Measurements from ENCODE around the gene FAM8A1. TPM values are rescaled to one million over a fixed set of nuclear protein-coding genes. Genes with fewer than 3 reads are reported as not detected.
"Not testable (repeated sequence)": the region's sequence is repeated elsewhere in the genome, so short reads cannot be mapped to it uniquely, and the experiment has no call there.

The FAM8A1 gene
- total RNA-seq, 6 experiments from 2014 or later = 27.5 to 51.4 (median 41.3) TPM

GRCh38 chr6:17580518-17581048, 19.5 kb upstream of the FAM8A1 start:
- peak; percentile 59 to 83 (median 71) for ATAC-seq
- Histone ChIP-seq H3K27ac (no peak overlapping the region), H3K4me3 (peak overlapping the region; percentile 34 to 50 (median 43)), H3K9me3 (no peaks in the 10 kb centered on the region), H3K36me3 (no peaks in the 10 kb centered on the region), H3K4me1 (peaks cover 0 to 10% (median 0%) of the 10 kb centered on the region in 4 donors), H3K27me3 (no peaks in the 10 kb centered on the region)
- intact Hi-C loops (cut with DNase I) = loop anchor here (5.0 kb wide), 2 partner anchors 303 to 423 kb away; no protein-coding TSS in a partner anchor
- DNase-seq = peak in 1 of 3 donors; percentile 28
- TF ChIP-seq, protein P1, sequence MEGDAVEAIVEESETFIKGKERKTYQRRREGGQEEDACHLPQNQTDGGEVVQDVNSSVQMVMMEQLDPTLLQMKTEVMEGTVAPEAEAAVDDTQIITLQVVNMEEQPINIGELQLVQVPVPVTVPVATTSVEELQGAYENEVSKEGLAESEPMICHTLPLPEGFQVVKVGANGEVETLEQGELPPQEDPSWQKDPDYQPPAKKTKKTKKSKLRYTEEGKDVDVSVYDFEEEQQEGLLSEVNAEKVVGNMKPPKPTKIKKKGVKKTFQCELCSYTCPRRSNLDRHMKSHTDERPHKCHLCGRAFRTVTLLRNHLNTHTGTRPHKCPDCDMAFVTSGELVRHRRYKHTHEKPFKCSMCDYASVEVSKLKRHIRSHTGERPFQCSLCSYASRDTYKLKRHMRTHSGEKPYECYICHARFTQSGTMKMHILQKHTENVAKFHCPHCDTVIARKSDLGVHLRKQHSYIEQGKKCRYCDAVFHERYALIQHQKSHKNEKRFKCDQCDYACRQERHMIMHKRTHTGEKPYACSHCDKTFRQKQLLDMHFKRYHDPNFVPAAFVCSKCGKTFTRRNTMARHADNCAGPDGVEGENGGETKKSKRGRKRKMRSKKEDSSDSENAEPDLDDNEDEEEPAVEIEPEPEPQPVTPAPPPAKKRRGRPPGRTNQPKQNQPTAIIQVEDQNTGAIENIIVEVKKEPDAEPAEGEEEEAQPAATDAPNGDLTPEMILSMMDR (IDR thresholded peaks at IDR 0.05) = no peak
- TF ChIP-seq POLR2A (IDR thresholded peaks at IDR 0.05) = no peak
- WGBS (ENCODE audit: insufficient coverage, low coverage, low lambda C conversion rate, missing lambda C conversion rate) = 8% methylated on average over 14 of the region's 53 CpGs

GRCh38 chr6:17581282-17581681, 18.8 kb upstream of the FAM8A1 start:
- WGBS (ENCODE audit: insufficient coverage, low coverage, low lambda C conversion rate, missing lambda C conversion rate) = 95% methylated on average over 6 of the region's 7 CpGs
- intact Hi-C loops (cut with DNase I) = loop anchor here (5.0 kb wide), 2 partner anchors 304 to 424 kb away; no protein-coding TSS in a partner anchor
- not testable (repeated sequence) for H3K27ac ChIP-seq, H3K4me3 ChIP-seq, DNase-seq, H3K9me3 ChIP-seq, ATAC-seq, H3K36me3 ChIP-seq, H3K27me3 ChIP-seq
- peaks cover 0 to 13% (median 0%) of the 10 kb centered on the region in 4 donors for H3K4me1 ChIP-seq

GRCh38 chr6:17583811-17584210, 16.3 kb upstream of the FAM8A1 start:
- intact Hi-C loops (cut with DNase I) = loop anchor here (5.0 kb wide), 2 partner anchors 307 to 427 kb away; no protein-coding TSS in a partner anchor

DNA sequence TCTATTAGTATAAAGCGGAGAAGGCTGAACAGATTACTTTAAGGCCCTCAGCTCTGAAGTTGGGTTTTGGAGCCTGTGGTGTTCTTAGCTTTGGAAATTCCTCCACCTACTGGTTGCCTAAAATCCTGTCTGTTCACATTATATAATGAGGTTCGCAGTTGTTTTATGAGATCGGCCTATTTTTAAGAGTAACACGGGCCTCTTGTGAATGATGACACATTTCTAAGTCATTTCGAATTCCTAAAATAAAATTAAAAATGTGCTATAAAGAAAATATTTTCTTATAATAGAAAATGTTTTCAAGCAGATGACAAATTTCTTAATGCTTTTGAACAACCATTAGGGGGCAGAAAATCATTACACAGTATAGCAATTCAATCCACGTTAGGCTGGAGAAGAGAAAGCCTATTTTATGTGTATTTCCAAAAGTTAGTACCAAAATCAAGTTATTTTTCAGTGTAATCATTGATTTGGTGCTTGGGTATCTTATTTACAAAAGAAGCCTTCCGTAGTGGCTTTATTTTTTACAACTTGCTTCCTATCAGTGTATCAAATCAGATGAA, 15.8 kb upstream of the FAM8A1 start:
- DNase-seq (no peak), ATAC-seq (peak; percentile 82 to 91 (median 88))
- under 1% methylated on average over 7 of the region's 7 CpGs for WGBS (ENCODE audit: insufficient coverage, low coverage, low lambda C conversion rate, missing lambda C conversion rate)
- no peaks in the 10 kb centered on the region for H3K36me3 ChIP-seq
- no peaks in the 10 kb centered on the region for H3K27me3 ChIP-seq
- H3K4me1 ChIP-seq = peaks cover 0 to 13% (median 0%) of the 10 kb centered on the region in 4 donors
- H3K27ac ChIP-seq = peak overlapping the region in 2 of 3 donors; percentile 24 to 46
- TF ChIP-seq POLR2A (IDR thresholded peaks at IDR 0.05) = no peak
- TF ChIP-seq, protein P1 (IDR thresholded peaks at IDR 0.05) = peak; percentile 81 to 93 (median 86)
- intact Hi-C loops (cut with DNase I) = loop anchor here (5.0 kb wide), 2 partner anchors 307 to 427 kb away; no protein-coding TSS in a partner anchor
- no peaks in the 10 kb centered on the region for H3K9me3 ChIP-seq
- peak overlapping the region in 1 of 3 donors; percentile 32 for H3K4me3 ChIP-seq

More at GRCh38 chr6:17583811-17584210, 16.3 kb upstream of the FAM8A1 start:
- no peaks in the 10 kb centered on the region for H3K27me3 ChIP-seq
- DNase-seq = no peak
- H3K9me3 ChIP-seq = no peaks in the 10 kb centered on the region
- H3K36me3 ChIP-seq = no peaks in the 10 kb centered on the region
- H3K4me1 ChIP-seq = peaks cover 0 to 13% (median 0%) of the 10 kb centered on the region in 4 donors
- TF ChIP-seq, protein P1 (IDR thresholded peaks at IDR 0.05) = no peak
- no peak for TF ChIP-seq POLR2A (IDR thresholded peaks at IDR 0.05)
- no peak overlapping the region for H3K4me3 ChIP-seq
- ATAC-seq = peak; percentile 8 to 51 (median 18)
- WGBS (ENCODE audit: insufficient coverage, low coverage, low lambda C conversion rate, missing lambda C conversion rate) = 8% methylated on average over 5 of the region's 5 CpGs
- H3K27ac ChIP-seq = peak overlapping the region in 2 of 3 donors; percentile 24 to 46

All from right lobe of liver (tissue), 6 donors.